Measurements from ENCODE around the gene FOXM1. TPM values are rescaled to one million over a fixed set of nuclear protein-coding genes. Genes with fewer than 3 reads are reported as not detected.

The FOXM1 gene
- total RNA-seq, 1 donor from 2014 or later: 25.4 TPM

DNA sequence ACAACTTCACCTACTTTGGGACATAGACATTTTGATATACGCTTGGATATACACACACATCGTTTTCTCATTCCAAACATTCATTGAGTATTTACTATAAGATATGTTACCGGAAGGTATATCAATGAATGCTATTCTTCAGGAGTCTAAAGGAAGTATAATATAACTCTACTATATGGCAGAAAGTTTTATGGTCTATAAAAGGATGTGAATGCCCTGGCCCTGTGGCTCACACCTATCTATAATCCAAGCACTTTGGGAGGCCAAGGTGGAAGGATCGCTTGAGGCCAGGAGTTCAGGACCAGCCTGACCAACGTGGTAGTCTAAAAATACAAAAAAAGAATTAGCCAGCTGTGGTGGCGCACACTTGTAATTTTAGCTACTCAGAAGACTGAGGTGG, 47.7 kb downstream of the FOXM1 start:
- no peak for DNase-seq (ENCODE audit: low spot score in 2 of 2, unreplicated experiment in 2 of 2)
- Mint-ChIP-seq H3K36me3 (peaks cover 27% of the 10 kb centered on the region), H3K4me3 (no peak overlapping the region), H3K27me3 (ENCODE audit: low read depth) (no peaks in the 10 kb centered on the region), H3K9me3 (no peaks in the 10 kb centered on the region), H3K4me1 (peaks cover 3% of the 10 kb centered on the region), H3K27ac (no peak overlapping the region)
- TF ChIP-seq CTCF (IDR thresholded peaks at IDR 0.05; ENCODE audit: unreplicated experiment): no peak

DNA sequence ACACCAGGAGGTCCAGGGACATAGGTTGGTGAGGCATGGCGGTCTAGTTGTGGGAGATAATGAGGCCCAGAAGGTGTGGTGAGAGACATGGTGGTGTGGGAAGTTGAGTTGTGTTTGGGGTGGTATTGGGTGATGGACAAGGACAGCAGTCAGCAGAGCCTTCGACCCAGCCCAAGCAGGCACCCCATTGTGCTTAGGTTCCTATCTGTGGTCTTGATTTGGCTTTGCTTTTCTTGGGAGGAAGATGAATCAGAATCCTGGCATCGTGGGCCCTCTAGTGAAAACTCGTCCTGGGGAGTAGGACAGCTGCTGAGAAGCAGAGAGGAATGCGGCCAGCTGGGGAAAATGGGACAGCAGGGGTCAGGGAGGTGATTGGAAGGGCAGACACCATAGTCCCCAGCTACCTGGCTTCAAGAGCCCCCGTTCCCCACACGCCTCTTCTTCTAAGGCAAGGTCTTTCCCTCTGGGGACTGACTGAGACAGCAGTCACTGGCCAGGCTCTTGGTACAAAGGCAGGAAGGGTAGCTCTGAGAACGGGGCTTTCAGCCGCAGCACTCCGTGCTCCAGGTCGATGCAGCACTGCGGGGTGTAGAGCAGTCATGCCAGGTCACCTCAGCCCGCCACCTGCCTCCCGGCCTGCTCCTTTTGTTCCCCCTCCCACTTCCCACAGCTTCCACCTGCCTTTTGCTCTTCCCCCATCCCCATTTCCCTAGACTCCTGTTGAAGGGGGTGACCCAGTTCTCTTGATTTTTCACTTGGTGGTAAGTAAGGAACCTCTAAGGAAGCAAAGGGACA, 50.1 kb downstream of the FOXM1 start:
- Mint-ChIP-seq H3K27me3 (ENCODE audit: low read depth) (no peaks in the 10 kb centered on the region), H3K4me1 (no peaks in the 10 kb centered on the region), H3K27ac (no peak overlapping the region), H3K9me3 (no peaks in the 10 kb centered on the region), H3K4me3 (no peak overlapping the region), H3K36me3 (peaks cover 44% of the 10 kb centered on the region)
- no peak for TF ChIP-seq CTCF (IDR thresholded peaks at IDR 0.05; ENCODE audit: unreplicated experiment)
- no peak for DNase-seq (ENCODE audit: low spot score in 2 of 2, unreplicated experiment in 2 of 2)

DNA sequence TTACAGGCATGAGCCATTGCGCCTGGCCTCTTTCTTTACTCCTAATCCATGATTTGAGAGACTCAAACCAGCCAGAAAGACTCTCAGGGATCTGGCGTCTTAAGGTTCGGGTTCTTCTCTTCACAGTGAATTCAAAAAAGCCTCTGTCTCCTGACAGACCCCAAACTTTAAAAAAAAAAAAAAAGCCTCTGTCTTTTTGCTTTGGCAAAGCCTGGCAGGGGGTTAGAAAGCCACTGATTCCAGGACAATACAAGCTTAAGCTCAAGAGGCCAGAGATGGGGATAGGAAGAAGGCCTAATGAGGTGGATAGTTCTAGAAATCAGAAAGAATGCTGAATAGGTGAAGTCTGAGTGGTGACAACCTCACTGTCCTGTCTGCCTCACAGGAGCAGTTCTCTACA, 50.9 kb downstream of the FOXM1 start:
- Mint-ChIP-seq H3K36me3 (peaks cover 49% of the 10 kb centered on the region), H3K4me1 (no peaks in the 10 kb centered on the region), H3K4me3 (no peak overlapping the region), H3K9me3 (no peaks in the 10 kb centered on the region), H3K27me3 (ENCODE audit: low read depth) (no peaks in the 10 kb centered on the region), H3K27ac (no peak overlapping the region)
- no peak for DNase-seq (ENCODE audit: low spot score in 2 of 2, unreplicated experiment in 2 of 2)
- TF ChIP-seq CTCF (IDR thresholded peaks at IDR 0.05; ENCODE audit: unreplicated experiment): no peak

- DNase-seq (ENCODE audit: low spot score in 2 of 2, unreplicated experiment in 2 of 2): no peak
- Mint-ChIP-seq H3K4me3 (no peak overlapping the region), H3K36me3 (peaks cover 45% of the 10 kb centered on the region), H3K4me1 (no peaks in the 10 kb centered on the region), H3K27ac (no peak overlapping the region), H3K27me3 (ENCODE audit: low read depth) (no peaks in the 10 kb centered on the region), H3K9me3 (no peaks in the 10 kb centered on the region)
- no peak for TF ChIP-seq CTCF (IDR thresholded peaks at IDR 0.05; ENCODE audit: unreplicated experiment)
These were observed 51.8 kb downstream of the FOXM1 start for GRCh38 chr12:2825132-2825531.

GRCh38 chr12:2824541-2824940, 52.4 kb downstream of the FOXM1 start:
- Mint-ChIP-seq H3K36me3 (peaks cover 50% of the 10 kb centered on the region), H3K9me3 (no peaks in the 10 kb centered on the region), H3K4me1 (no peaks in the 10 kb centered on the region), H3K4me3 (no peak overlapping the region), H3K27ac (no peak overlapping the region), H3K27me3 (ENCODE audit: low read depth) (no peaks in the 10 kb centered on the region)
- no peak for TF ChIP-seq CTCF (IDR thresholded peaks at IDR 0.05; ENCODE audit: unreplicated experiment)
- DNase-seq (ENCODE audit: low spot score in 2 of 2, unreplicated experiment in 2 of 2): no peak

Measured in mesothelial cell of epicardium (in vitro differentiated cells).